SU-DHL-6 (cell line): ENCODE measurements around the gene TRMT44.

Source experiments
- H2AFZ ChIP-seq: fragments of 200-600 bp; sonication (generic); 2 replicates; pipeline ENCODE4 v1.6.1; 2014; ENCODE audit warnings: low read depth, mild to moderate bottlenecking, moderate library complexity, mixed read lengths, antibody characterized with exemption, low read length; ENCODE audit not compliant: severe bottlenecking
- H3F3A ChIP-seq: fragments of 200-600 bp; shearing (Covaris generic); 2 replicates; pipeline ENCODE4 v1.6.0; 2016; ENCODE audit warnings: antibody characterized with exemption, mild to moderate bottlenecking; ENCODE audit not compliant: insufficient read depth
- H3K27ac ChIP-seq: fragments of 200-600 bp; sonication (generic); 2 replicates; pipeline ENCODE4 v1.5.1; 2016; ENCODE audit warnings: low read depth, mild to moderate bottlenecking, low read length, moderate library complexity, mixed read lengths
- H3K27me3 ChIP-seq: fragments of 200-600 bp; sonication (generic), shearing (Covaris generic); 2 replicates; pipeline ENCODE4 v1.6.0; 2014; ENCODE audit warnings: mild to moderate bottlenecking, low read length
- H3K36me3 ChIP-seq: fragments of 200-600 bp; sonication (generic); 2 replicates; pipeline ENCODE4 v1.6.1; 2014; ENCODE audit warnings: mild to moderate bottlenecking, low read length, mixed read lengths
- H3K4me2 ChIP-seq: fragments of 300-600, 200-600 bp; shearing (Covaris generic), sonication (generic); 2 replicates; pipeline ENCODE4 v1.6.0; 2014; ENCODE audit warnings: low read length, low read depth, mild to moderate bottlenecking; ENCODE audit not compliant: poor library complexity, severe bottlenecking
- H3K4me3 ChIP-seq: fragments of 200-600 bp; sonication (generic); 2 replicates; pipeline ENCODE4 v1.5.1; 2014; ENCODE audit warnings: antibody characterized with exemption, low read length, mild to moderate bottlenecking, mixed read lengths; ENCODE audit not compliant: insufficient read depth, poor library complexity, severe bottlenecking
- H3K79me2 ChIP-seq: fragments of 200-600 bp; sonication (generic); 2 replicates; pipeline ENCODE4 v1.6.1; 2014; ENCODE audit warnings: mild to moderate bottlenecking, low read length, moderate library complexity; ENCODE audit not compliant: insufficient read depth
- H3K9ac ChIP-seq: fragments of 200-600 bp; sonication (generic); 2 replicates; pipeline ENCODE4 v1.7.0; 2014; ENCODE audit warnings: mild to moderate bottlenecking, low read length
- H3K9me2 ChIP-seq: fragments of 200-600 bp; sonication (generic); replicated peaks from 2 replicates; pipeline ENCODE4 v1.6.1; 2014; ENCODE audit warnings: low read length; ENCODE audit not compliant: insufficient read depth
- H3K9me3 ChIP-seq: fragments of 200-600 bp; sonication (generic); 2 replicates; pipeline ENCODE4 v1.6.1; 2014; ENCODE audit warnings: low read length, mixed read lengths; ENCODE audit not compliant: insufficient read depth
- H4K20me1 ChIP-seq: fragments of 200-600 bp; sonication (generic); 2 replicates; pipeline ENCODE4 v1.6.1; 2014; ENCODE audit warnings: low read depth, mild to moderate bottlenecking, antibody characterized with exemption, low read length, moderate library complexity, mixed read lengths
- EZH2phosphoT487 ChIP-seq: fragments of 200-600 bp; sonication (generic), shearing (Covaris generic); conservative IDR thresholded peaks from 2 replicates; pipeline ENCODE4 v1.6.1; 2018; ENCODE audit warnings: mild to moderate bottlenecking, antibody characterized with exemption, low read length, moderate library complexity, mixed read lengths
- TF ChIP-seq, protein P1 (sequence below): fragments of 200-600 bp; sonication (generic); IDR thresholded peaks from one replicate; pipeline ENCODE4 v1.5.1; 2017; ENCODE audit warnings: antibody characterized with exemption, mild to moderate bottlenecking, low read length, moderate library complexity; ENCODE audit not compliant: insufficient read depth, poor library complexity, severe bottlenecking

The TRMT44 gene

DNA sequence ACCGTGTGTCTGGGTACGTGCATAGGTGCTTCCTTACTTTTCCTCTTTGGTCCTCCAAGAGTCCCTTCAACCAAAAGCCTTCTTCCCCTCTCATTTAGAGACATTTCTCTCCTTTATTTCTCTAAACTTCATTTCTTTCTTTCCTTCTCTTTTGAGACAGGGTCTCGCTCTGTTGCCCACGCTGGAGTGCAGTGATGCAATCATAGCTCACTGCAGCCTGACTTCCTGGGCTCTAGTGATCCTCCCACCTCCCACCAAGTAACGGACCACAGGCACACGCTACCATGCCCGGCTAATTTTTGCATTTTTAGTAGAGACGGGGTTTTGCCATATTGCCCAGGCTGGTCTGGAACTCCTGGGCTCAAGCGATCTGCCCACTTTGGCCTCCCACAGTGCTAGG lies 42.2 kb upstream of the TRMT44 start:
- Histone ChIP-seq H3K9ac (no peak overlapping the region), H3K27ac (no peak overlapping the region), H3K79me2 (no peaks in the 10 kb centered on the region), H3K4me3 (no peak overlapping the region), H2AFZ (no peak overlapping the region), H3K9me2 (no peaks in the 10 kb centered on the region), H3K27me3 (no peaks in the 10 kb centered on the region), H3K36me3 (no peaks in the 10 kb centered on the region), H4K20me1 (no peaks in the 10 kb centered on the region), H3K9me3 (no peaks in the 10 kb centered on the region), H3F3A (no peaks in the 10 kb centered on the region), H3K4me2 (no peak overlapping the region)
- TF ChIP-seq, protein P1, sequence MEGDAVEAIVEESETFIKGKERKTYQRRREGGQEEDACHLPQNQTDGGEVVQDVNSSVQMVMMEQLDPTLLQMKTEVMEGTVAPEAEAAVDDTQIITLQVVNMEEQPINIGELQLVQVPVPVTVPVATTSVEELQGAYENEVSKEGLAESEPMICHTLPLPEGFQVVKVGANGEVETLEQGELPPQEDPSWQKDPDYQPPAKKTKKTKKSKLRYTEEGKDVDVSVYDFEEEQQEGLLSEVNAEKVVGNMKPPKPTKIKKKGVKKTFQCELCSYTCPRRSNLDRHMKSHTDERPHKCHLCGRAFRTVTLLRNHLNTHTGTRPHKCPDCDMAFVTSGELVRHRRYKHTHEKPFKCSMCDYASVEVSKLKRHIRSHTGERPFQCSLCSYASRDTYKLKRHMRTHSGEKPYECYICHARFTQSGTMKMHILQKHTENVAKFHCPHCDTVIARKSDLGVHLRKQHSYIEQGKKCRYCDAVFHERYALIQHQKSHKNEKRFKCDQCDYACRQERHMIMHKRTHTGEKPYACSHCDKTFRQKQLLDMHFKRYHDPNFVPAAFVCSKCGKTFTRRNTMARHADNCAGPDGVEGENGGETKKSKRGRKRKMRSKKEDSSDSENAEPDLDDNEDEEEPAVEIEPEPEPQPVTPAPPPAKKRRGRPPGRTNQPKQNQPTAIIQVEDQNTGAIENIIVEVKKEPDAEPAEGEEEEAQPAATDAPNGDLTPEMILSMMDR = no peak
- no peak for TF ChIP-seq EZH2phosphoT487

DNA sequence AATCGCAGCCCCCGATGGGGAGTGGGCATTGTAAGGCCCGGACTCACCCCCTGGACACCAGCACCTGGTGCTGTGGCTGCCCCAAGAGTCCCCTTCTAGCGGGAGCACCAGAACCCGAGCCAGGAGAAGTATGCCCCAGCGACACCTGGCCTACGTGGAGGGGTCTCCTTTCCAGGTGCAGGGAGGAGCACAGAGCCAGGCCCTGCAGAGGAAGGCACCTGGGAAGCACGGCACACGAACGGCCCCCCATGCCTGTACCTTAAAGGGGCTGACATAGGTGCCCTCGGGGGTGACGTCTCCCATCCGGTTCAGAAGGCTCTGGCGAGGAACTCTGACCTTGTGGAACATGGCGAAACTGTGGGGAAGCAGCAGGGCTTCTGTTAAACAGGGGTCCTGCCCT lies 41.3 kb upstream of the TRMT44 start:
- no peaks in the 10 kb centered on the region for H3K9me2 ChIP-seq
- H3K4me2 ChIP-seq = no peak overlapping the region
- no peak overlapping the region for H3K4me3 ChIP-seq
- no peaks in the 10 kb centered on the region for H3K36me3 ChIP-seq
- H3K9me3 ChIP-seq = no peaks in the 10 kb centered on the region
- no peaks in the 10 kb centered on the region for H3K79me2 ChIP-seq
- H3K9ac ChIP-seq = no peak overlapping the region
- H3K27ac ChIP-seq = no peak overlapping the region
- H3K27me3 ChIP-seq = no peaks in the 10 kb centered on the region
- no peaks in the 10 kb centered on the region for H3F3A ChIP-seq
- no peaks in the 10 kb centered on the region for H4K20me1 ChIP-seq
- TF ChIP-seq, protein P1 = no peak
- TF ChIP-seq EZH2phosphoT487 = no peak
- H2AFZ ChIP-seq = no peak overlapping the region

DNA sequence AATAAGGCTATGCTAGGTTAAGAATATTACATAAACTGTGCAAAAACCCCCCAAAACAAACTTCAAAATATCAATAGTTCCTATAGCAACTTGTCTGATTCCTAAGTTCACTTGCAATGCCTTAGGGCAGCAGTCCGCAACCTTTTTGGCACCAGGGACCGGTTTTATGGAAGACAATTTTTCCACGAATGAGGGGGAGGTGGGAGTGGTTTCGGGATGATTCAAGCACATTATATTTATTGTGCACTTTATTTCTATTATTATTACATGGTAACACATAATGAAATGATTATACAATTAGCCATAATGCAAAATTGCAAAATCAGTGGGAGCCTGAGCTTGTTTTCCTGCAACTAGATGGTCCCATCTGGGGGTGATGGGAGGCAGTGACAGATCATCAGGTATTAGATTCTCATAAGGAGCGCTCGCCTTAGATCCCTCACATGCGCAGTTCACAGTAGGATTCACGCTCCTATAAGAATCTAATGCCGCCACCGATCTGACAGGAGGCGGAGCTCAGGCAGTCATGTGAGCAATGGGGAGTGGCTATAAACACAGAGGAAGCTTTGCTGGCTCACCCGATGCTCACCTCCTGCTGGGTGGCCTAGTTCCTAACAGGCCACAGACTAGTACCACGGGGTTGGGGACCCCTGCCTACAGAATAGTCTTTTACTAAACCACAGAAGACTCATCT lies 39.8 kb upstream of the TRMT44 start:
- Histone ChIP-seq H3K36me3 (no peaks in the 10 kb centered on the region), H3K79me2 (no peaks in the 10 kb centered on the region), H3K9me3 (no peaks in the 10 kb centered on the region), H3K9me2 (no peaks in the 10 kb centered on the region), H3K4me2 (no peak overlapping the region), H3F3A (no peaks in the 10 kb centered on the region), H4K20me1 (no peaks in the 10 kb centered on the region), H3K27me3 (no peaks in the 10 kb centered on the region), H3K9ac (no peak overlapping the region), H3K27ac (no peak overlapping the region), H3K4me3 (no peak overlapping the region), H2AFZ (no peak overlapping the region)
- TF ChIP-seq, protein P1 = no peak
- TF ChIP-seq EZH2phosphoT487 = no peak
